ENCODE measurements around the gene PRSS53.

Gene PRSS53

DNA sequence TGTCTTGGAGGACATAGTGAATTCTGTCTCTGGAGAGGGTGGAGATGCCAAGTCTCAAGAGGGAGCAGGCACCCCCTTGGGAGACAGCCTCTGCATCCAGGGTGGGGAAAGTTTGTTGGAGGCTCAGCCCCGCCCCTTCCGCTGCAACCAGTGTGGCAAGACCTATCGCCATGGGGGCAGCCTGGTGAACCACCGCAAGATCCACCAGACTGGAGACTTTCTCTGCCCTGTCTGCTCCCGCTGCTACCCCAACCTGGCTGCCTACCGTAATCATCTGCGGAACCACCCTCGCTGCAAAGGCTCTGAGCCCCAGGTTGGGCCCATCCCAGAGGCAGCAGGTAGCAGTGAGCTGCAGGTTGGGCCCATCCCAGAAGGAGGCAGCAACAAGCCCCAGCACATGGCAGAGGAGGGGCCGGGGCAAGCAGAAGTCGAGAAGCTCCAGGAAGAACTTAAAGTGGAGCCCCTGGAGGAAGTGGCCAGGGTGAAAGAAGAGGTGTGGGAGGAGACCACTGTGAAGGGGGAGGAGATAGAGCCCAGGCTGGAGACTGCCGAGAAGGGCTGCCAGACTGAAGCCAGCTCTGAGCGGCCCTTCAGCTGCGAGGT, 9.3 kb downstream of the PRSS53 start:
- no peaks in the 10 kb centered on the region for H3K27me3 ChIP-seq (ENCODE audit: control insufficient read depth, insufficient read depth, low read length)
- peaks cover 16% of the 10 kb centered on the region for H3K36me3 ChIP-seq (ENCODE audit: control insufficient read depth, insufficient read depth, low read length)
- peaks cover 11% of the 10 kb centered on the region for H3K4me1 ChIP-seq (ENCODE audit: control insufficient read depth, insufficient read depth, low read length)
- H3K4me3 ChIP-seq (ENCODE audit: low read length) = no peak overlapping the region
- H3K9ac ChIP-seq (ENCODE audit: low read length) = no peak overlapping the region
- H3K9me3 ChIP-seq (ENCODE audit: control insufficient read depth, low read length) = no peaks in the 10 kb centered on the region

DNA sequence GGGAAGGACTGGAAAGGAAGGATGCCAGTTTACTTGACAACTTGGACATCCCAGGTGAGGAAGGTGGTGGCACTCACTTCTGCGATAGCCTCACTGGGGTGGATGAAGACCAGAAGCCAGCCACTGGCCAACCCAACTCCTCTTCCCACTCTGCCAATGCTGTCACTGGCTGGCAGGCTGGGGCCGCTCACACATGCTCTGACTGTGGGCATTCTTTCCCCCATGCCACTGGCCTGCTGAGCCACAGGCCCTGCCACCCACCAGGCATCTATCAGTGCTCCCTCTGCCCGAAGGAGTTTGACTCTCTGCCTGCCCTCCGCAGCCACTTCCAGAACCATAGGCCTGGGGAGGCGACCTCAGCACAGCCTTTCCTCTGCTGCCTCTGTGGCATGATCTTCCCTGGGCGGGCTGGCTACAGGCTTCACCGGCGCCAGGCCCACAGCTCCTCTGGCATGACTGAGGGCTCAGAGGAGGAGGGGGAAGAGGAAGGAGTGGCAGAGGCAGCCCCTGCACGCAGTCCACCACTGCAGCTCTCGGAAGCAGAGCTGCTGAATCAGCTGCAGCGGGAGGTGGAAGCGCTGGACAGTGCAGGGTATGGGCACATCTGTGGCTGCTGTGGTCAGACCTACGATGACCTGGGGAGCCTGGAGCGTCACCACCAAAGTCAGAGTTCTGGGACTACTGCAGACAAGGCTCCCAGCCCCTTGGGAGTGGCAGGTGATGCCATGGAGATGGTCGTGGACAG, 10.0 kb downstream of the PRSS53 start:
- Histone ChIP-seq H3K9ac (ENCODE audit: low read length) (no peak overlapping the region), H3K36me3 (ENCODE audit: control insufficient read depth, insufficient read depth, low read length) (peaks cover 16% of the 10 kb centered on the region), H3K27me3 (ENCODE audit: control insufficient read depth, insufficient read depth, low read length) (no peaks in the 10 kb centered on the region), H3K4me3 (ENCODE audit: low read length) (no peak overlapping the region), H3K9me3 (ENCODE audit: control insufficient read depth, low read length) (no peaks in the 10 kb centered on the region), H3K4me1 (ENCODE audit: control insufficient read depth, insufficient read depth, low read length) (peaks cover 11% of the 10 kb centered on the region)

DNA sequence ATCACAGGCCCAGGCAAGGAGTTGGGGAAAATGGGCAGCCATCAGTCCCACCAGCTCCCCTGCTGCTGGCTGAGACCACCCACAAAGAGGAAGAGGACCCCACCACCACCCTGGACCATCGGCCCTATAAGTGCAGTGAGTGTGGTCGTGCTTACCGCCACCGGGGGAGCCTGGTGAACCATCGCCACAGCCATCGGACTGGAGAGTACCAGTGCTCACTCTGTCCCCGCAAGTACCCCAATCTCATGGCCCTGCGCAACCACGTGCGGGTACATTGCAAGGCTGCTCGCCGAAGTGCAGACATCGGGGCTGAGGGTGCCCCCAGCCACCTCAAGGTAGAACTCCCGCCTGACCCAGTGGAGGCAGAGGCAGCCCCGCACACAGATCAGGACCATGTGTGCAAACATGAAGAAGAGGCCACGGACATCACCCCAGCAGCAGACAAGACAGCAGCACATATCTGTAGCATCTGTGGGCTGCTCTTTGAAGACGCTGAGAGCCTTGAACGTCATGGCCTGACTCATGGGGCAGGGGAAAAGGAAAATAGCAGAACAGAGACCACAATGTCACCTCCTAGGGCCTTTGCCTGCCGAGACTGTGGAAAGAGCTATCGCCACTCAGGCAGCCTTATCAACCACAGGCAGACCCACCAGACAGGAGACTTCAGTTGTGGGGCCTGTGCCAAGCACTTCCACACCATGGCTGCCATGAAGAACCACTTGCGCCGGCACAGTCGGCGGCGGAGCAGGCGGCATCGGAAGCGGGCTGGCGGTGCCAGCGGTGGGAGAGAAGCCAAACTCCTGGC, 10.9 kb downstream of the PRSS53 start:
- Histone ChIP-seq H3K36me3 (ENCODE audit: control insufficient read depth, insufficient read depth, low read length) (peaks cover 16% of the 10 kb centered on the region), H3K27me3 (ENCODE audit: control insufficient read depth, insufficient read depth, low read length) (no peaks in the 10 kb centered on the region), H3K4me3 (ENCODE audit: low read length) (no peak overlapping the region), H3K9me3 (ENCODE audit: control insufficient read depth, low read length) (no peaks in the 10 kb centered on the region), H3K4me1 (ENCODE audit: control insufficient read depth, insufficient read depth, low read length) (peaks cover 11% of the 10 kb centered on the region), H3K9ac (ENCODE audit: low read length) (no peak overlapping the region)

GRCh38 chr16:31077024-31077423, 11.7 kb downstream of the PRSS53 start:
- H3K27me3 ChIP-seq (ENCODE audit: control insufficient read depth, insufficient read depth, low read length) = no peaks in the 10 kb centered on the region
- H3K4me3 ChIP-seq (ENCODE audit: low read length) = no peak overlapping the region
- H3K36me3 ChIP-seq (ENCODE audit: control insufficient read depth, insufficient read depth, low read length) = peaks cover 16% of the 10 kb centered on the region
- H3K9me3 ChIP-seq (ENCODE audit: control insufficient read depth, low read length) = no peaks in the 10 kb centered on the region
- peaks cover 14% of the 10 kb centered on the region for H3K4me1 ChIP-seq (ENCODE audit: control insufficient read depth, insufficient read depth, low read length)
- no peak overlapping the region for H3K9ac ChIP-seq (ENCODE audit: low read length)

GRCh38 chr16:31076319-31076718, 12.4 kb downstream of the PRSS53 start:
- H3K36me3 ChIP-seq (ENCODE audit: control insufficient read depth, insufficient read depth, low read length) = peaks cover 16% of the 10 kb centered on the region
- peaks cover 17% of the 10 kb centered on the region for H3K4me1 ChIP-seq (ENCODE audit: control insufficient read depth, insufficient read depth, low read length)
- no peaks in the 10 kb centered on the region for H3K9me3 ChIP-seq (ENCODE audit: control insufficient read depth, low read length)
- H3K9ac ChIP-seq (ENCODE audit: low read length) = no peak overlapping the region
- H3K4me3 ChIP-seq (ENCODE audit: low read length) = no peak overlapping the region
- no peaks in the 10 kb centered on the region for H3K27me3 ChIP-seq (ENCODE audit: control insufficient read depth, insufficient read depth, low read length)

- peak overlapping the region; percentile 91 for H3K9ac ChIP-seq (ENCODE audit: low read length)
- no peaks in the 10 kb centered on the region for H3K9me3 ChIP-seq (ENCODE audit: control insufficient read depth, low read length)
- H3K36me3 ChIP-seq (ENCODE audit: control insufficient read depth, insufficient read depth, low read length) = peaks cover 6% of the 10 kb centered on the region
- H3K4me1 ChIP-seq (ENCODE audit: control insufficient read depth, insufficient read depth, low read length) = peaks cover 17% of the 10 kb centered on the region
- H3K27me3 ChIP-seq (ENCODE audit: control insufficient read depth, insufficient read depth, low read length) = no peaks in the 10 kb centered on the region
- peak overlapping the region; percentile 84 for H3K4me3 ChIP-seq (ENCODE audit: low read length)
Observed at GRCh38 chr16:31074814-31075183, 13.9 kb downstream of the PRSS53 start.

- Histone ChIP-seq H3K9ac (ENCODE audit: low read length) (peak within 1 kb of the TSS; percentile 91), H3K4me3 (ENCODE audit: low read length) (peak within 1 kb of the TSS; percentile 99), H3K27me3 (ENCODE audit: control insufficient read depth, insufficient read depth, low read length) (no peaks in the 10 kb centered on the region), H3K9me3 (ENCODE audit: control insufficient read depth, low read length) (no peaks in the 10 kb centered on the region), H3K4me1 (ENCODE audit: control insufficient read depth, insufficient read depth, low read length) (peaks cover 17% of the 10 kb centered on the region), H3K36me3 (ENCODE audit: control insufficient read depth, insufficient read depth, low read length) (peaks cover 6% of the 10 kb centered on the region)
Observed at GRCh38 chr16:31073970-31074813, 14.6 kb downstream of the PRSS53 start, which contains the start of the genes ZNF646 and ZNF668. TSS of gene ZNF646 (plus strand) at chr16:31074422. CDS start at chr16:31076325, 1,903 bp downstream. TSS of gene ZNF668 (minus strand) at chr16:31074240. CDS start at chr16:31064459, 9,781 bp downstream.

GRCh38 chr16:31073142-31073969, 15.4 kb downstream of the PRSS53 start:
- Histone ChIP-seq H3K4me3 (ENCODE audit: low read length) (peak overlapping the region; percentile 99), H3K4me1 (ENCODE audit: control insufficient read depth, insufficient read depth, low read length) (peaks cover 17% of the 10 kb centered on the region), H3K36me3 (ENCODE audit: control insufficient read depth, insufficient read depth, low read length) (peaks cover 6% of the 10 kb centered on the region), H3K27me3 (ENCODE audit: control insufficient read depth, insufficient read depth, low read length) (no peaks in the 10 kb centered on the region), H3K9ac (ENCODE audit: low read length) (peak overlapping the region; percentile 72), H3K9me3 (ENCODE audit: control insufficient read depth, low read length) (no peaks in the 10 kb centered on the region)

DNA sequence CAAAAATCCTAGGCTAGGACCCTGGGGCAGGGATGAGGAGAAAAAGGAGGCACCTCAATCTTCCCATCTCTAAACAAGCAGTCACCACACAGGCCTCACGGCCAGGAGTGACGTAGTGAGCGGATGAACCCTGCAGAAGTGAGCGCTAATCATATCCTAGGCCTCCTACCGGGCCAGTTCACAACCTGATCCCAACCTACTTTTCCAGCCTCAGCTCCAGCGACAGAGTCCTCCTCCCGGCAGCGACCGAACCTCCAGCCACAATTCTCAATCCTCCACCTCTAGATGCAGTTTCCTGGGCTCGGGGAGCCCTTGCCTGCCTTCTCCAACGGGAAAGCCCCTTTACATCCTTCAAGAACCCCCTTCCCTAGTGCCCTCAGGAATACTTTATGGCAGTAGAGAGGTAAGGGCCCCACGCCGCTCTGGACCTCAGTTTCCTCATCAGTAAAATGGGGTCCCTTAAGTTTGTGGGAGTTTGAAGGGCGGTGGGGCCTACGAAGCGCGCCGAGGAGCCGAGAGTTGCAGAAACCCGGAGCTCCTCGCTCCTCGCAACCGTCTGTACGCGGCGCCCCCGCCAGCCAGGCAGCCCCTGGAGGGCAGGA, 16.1 kb downstream of the PRSS53 start:
- H3K9ac ChIP-seq (ENCODE audit: low read length) = peak overlapping the region; percentile 72
- no peaks in the 10 kb centered on the region for H3K27me3 ChIP-seq (ENCODE audit: control insufficient read depth, insufficient read depth, low read length)
- peaks cover 6% of the 10 kb centered on the region for H3K36me3 ChIP-seq (ENCODE audit: control insufficient read depth, insufficient read depth, low read length)
- H3K4me3 ChIP-seq (ENCODE audit: low read length) = peak overlapping the region; percentile 99
- no peaks in the 10 kb centered on the region for H3K9me3 ChIP-seq (ENCODE audit: control insufficient read depth, low read length)
- peaks cover 17% of the 10 kb centered on the region for H3K4me1 ChIP-seq (ENCODE audit: control insufficient read depth, insufficient read depth, low read length)

- Histone ChIP-seq H3K27me3 (ENCODE audit: control insufficient read depth, insufficient read depth, low read length) (no peaks in the 10 kb centered on the region), H3K4me3 (ENCODE audit: low read length) (no peak overlapping the region), H3K36me3 (ENCODE audit: control insufficient read depth, insufficient read depth, low read length) (peaks cover 6% of the 10 kb centered on the region), H3K9ac (ENCODE audit: low read length) (no peak overlapping the region), H3K4me1 (ENCODE audit: control insufficient read depth, insufficient read depth, low read length) (peaks cover 17% of the 10 kb centered on the region), H3K9me3 (ENCODE audit: control insufficient read depth, low read length) (no peaks in the 10 kb centered on the region)
Observed at GRCh38 chr16:31071861-31072260, 16.9 kb downstream of the PRSS53 start.

Data from mucosa of stomach (tissue), 1 donor.